Memory B cell (primary cell): ENCODE results near the gene ORC1.

Source experiments
- ATAC-seq: fragments of 150-1000 bp; cut with Tn5 transposase; 2 replicates; pipeline ENCODE4 v1.10.0; 2021; ENCODE audit warnings: low read depth, mild to moderate bottlenecking, moderate library complexity
- DNase-seq, 2 donors: peaks; one replicate each; pipeline ENCODE4 v3.0.0; 2022; ENCODE audit warnings: low spot score in 2 of 2
- H3K27ac Mint-ChIP-seq: one replicate; pipeline ENCODE4 v1.8.0; 2022; ENCODE audit warnings: mild to moderate bottlenecking, moderate library complexity, mixed read lengths
- H3K27me3 Mint-ChIP-seq: one replicate; pipeline ENCODE4 v1.8.0; 2022; ENCODE audit warnings: mixed read lengths
- H3K36me3 Mint-ChIP-seq: one replicate; pipeline ENCODE4 v1.8.0; 2022; ENCODE audit warnings: mild to moderate bottlenecking, mixed read lengths
- H3K4me1 Mint-ChIP-seq: one replicate; pipeline ENCODE4 v1.8.0; 2022; ENCODE audit warnings: mixed read lengths
- H3K4me3 Mint-ChIP-seq: one replicate; pipeline ENCODE4 v1.8.0; 2022; ENCODE audit warnings: mild to moderate bottlenecking, moderate library complexity, mixed read lengths
- H3K9me3 Mint-ChIP-seq: one replicate; pipeline ENCODE4 v1.8.0; 2022; ENCODE audit warnings: mixed read lengths

The ORC1 gene

DNA sequence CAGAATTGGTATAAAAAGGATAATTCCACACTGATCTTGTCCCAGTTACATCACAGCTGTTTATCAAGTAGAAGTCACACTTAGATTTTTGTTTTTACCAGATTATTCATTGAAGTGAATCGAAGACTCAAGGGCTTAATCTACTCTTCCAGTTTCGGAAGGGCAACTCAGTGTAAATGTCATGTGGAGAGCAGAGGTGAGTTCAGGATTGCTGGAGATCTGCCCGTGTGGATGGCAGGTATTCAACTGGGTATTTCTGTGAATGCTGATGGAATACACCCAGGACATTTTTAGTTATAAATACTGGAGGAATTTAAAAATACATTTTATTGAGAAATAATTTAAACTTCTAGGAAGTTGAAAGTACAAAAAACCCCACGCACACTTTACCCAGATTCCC lies 57.6 kb downstream of the ORC1 start:
- Mint-ChIP-seq H3K27me3 (no peaks in the 10 kb centered on the region), H3K27ac (no peak overlapping the region), H3K4me3 (no peak overlapping the region), H3K9me3 (no peaks in the 10 kb centered on the region), H3K4me1 (peaks cover 3% of the 10 kb centered on the region), H3K36me3 (no peaks in the 10 kb centered on the region)
- DNase-seq, result no peak
- no peak for ATAC-seq

DNA sequence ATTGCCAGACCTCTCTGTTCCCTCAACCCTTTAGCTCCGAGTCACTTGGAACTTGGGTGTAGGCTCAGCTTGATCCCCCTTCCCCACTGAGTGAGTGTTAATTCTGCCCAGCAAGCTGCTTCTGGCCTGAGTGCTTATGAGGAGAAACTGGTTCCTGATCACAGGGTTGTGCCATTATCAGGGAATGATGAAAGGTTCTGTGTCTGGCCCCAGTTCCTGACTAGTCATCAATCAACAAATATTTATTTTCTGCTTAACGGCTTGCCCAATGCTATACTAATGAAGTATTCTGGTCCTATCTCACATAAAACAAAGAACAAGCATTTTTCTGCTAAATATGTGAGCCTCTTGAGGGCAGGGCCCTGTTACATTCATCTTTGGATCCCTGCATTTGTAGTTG lies 59.0 kb downstream of the ORC1 start:
- no peaks in the 10 kb centered on the region for H3K36me3 Mint-ChIP-seq
- H3K27ac Mint-ChIP-seq, result no peak overlapping the region
- no peaks in the 10 kb centered on the region for H3K9me3 Mint-ChIP-seq
- ATAC-seq, result no peak
- H3K4me1 Mint-ChIP-seq, result peaks cover 3% of the 10 kb centered on the region
- DNase-seq, result no peak
- no peak overlapping the region for H3K4me3 Mint-ChIP-seq
- H3K27me3 Mint-ChIP-seq, result no peaks in the 10 kb centered on the region

DNA sequence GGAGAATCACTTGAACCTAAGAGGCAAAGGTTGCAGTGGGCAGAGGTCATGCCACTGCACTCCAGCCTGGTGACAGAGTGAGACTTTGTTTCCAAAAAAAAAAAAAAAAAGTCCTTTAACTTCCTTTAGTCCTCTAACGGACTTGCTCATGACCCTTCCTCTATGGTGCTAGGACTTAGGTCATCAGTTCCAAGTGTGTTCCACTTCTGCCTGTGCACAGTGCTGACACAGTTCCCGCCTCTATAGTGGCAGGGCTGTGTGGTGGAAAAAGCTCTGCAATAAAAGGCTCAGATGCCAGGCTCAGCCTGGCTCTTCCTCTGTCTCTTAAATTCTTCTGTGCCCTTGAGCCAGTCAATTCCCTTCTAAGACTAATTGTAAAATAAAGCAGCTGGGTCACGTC lies 60.2 kb downstream of the ORC1 start:
- no peak for ATAC-seq
- H3K27ac Mint-ChIP-seq, result no peak overlapping the region
- H3K4me3 Mint-ChIP-seq, result no peak overlapping the region
- DNase-seq, result no peak
- no peaks in the 10 kb centered on the region for H3K36me3 Mint-ChIP-seq
- peaks cover 3% of the 10 kb centered on the region for H3K4me1 Mint-ChIP-seq
- H3K9me3 Mint-ChIP-seq, result no peaks in the 10 kb centered on the region
- H3K27me3 Mint-ChIP-seq, result no peaks in the 10 kb centered on the region

DNA sequence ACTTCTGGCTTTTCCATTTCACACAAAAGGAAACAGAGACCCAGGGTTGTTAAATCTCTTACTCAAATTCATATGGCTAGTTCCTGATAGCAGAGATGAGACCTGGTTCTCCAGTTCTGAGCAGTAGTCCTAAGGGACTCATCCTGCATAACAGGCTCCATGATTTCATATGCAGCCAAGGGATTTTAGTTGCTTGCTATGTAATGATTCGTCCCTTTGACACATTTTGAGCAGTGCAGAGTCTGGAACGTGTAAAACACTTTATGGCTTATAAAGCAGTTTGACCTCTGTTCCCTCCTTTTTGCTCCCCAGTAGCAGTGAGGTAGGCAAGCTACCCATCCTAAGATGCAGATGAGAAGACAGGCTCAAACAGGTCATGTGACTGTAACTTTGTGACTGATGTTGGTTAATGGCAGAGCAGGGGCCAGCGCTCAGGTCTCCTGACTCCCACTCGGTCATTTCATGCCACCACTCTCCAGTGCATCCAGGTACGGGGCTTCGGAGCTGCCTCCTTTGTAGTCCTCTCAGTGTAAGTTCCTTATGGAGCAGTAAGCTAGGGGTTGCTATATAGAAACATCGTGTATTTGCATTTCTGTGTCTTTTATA lies 62.5 kb downstream of the ORC1 start:
- Mint-ChIP-seq H3K36me3 (no peaks in the 10 kb centered on the region), H3K27ac (no peak overlapping the region), H3K9me3 (no peaks in the 10 kb centered on the region), H3K27me3 (no peaks in the 10 kb centered on the region), H3K4me3 (no peak overlapping the region), H3K4me1 (no peaks in the 10 kb centered on the region)
- ATAC-seq, result no peak
- no peak for DNase-seq

DNA sequence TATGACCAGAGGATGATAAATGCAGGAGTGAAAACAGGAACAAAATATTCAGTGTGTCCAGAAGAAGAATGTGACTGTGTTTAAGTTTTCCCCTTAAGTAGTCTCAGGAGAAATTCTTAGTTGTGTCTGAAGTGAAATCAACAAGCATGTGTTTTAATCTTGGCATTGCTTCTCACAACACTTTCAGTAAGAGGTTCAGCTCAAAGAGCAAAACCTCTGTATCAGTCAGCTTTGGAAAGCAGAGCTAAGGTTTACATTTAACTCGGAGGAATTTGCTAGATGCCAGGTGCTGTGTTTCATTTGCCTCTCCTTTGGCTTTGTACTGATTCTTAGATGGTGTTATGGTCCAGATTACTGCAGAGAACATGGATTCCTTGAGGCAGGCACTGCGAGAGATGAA lies 66.8 kb downstream of the ORC1 start:
- no peak overlapping the region for H3K4me3 Mint-ChIP-seq
- ATAC-seq (no peak), DNase-seq (no peak)
- peaks cover 4% of the 10 kb centered on the region for H3K36me3 Mint-ChIP-seq
- no peaks in the 10 kb centered on the region for H3K27me3 Mint-ChIP-seq
- no peak overlapping the region for H3K27ac Mint-ChIP-seq
- H3K4me1 Mint-ChIP-seq, result no peaks in the 10 kb centered on the region
- H3K9me3 Mint-ChIP-seq, result no peaks in the 10 kb centered on the region

DNA sequence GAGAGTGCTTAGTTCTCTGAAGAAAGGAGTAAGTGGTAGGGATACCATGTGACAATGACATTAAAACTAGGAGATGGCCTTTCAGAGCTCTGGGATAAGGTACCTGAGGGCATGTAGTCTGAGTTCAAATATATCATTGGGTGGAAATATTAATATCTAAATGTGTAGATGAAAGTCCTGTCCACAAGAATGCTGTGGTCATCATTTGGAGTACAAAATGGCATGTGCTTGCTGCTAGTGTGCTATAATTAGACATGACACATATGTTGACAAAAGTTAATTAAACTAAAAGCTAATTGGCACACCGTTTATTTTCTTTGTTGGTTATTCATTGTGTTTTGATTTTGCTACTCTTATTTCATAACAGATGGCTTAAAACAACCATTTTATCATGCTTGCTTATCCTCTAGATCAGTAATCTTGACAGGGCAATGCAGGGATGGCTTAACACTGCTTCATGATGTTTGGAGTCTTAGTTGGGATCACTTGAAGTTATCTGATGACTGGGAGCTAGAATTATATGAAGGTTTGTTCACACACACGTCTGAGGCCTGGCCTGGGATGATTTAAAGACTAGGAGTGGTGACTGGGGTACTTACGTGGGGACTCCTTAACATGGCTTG lies 69.2 kb downstream of the ORC1 start:
- no peaks in the 10 kb centered on the region for H3K9me3 Mint-ChIP-seq
- H3K4me1 Mint-ChIP-seq, result no peaks in the 10 kb centered on the region
- ATAC-seq, result no peak
- no peak for DNase-seq
- H3K36me3 Mint-ChIP-seq, result peaks cover 4% of the 10 kb centered on the region
- no peak overlapping the region for H3K27ac Mint-ChIP-seq
- no peaks in the 10 kb centered on the region for H3K27me3 Mint-ChIP-seq
- no peak overlapping the region for H3K4me3 Mint-ChIP-seq

DNA sequence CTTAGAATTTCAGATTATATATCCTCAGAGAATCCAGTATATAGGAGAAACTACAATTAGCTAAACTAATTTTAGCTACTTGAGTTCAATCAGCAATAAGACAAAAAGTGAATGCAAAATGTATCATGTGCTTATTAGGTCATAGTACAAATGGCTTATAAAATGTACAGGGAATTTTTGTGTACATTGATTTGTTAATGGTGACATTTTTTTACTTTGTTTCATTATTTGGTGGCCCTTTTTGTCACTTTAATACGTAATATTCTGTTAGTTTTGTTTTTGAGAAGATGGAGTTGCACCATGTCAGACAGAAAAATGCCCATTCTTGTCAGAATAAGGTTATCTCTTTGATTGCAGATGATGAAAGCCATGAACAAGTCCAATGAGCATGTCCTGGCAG lies 71.8 kb downstream of the ORC1 start:
- DNase-seq (no peak), ATAC-seq (no peak)
- peaks cover 4% of the 10 kb centered on the region for H3K36me3 Mint-ChIP-seq
- H3K27me3 Mint-ChIP-seq, result no peaks in the 10 kb centered on the region
- H3K4me3 Mint-ChIP-seq, result no peak overlapping the region
- H3K9me3 Mint-ChIP-seq, result no peaks in the 10 kb centered on the region
- H3K27ac Mint-ChIP-seq, result no peak overlapping the region
- H3K4me1 Mint-ChIP-seq, result no peaks in the 10 kb centered on the region

DNA sequence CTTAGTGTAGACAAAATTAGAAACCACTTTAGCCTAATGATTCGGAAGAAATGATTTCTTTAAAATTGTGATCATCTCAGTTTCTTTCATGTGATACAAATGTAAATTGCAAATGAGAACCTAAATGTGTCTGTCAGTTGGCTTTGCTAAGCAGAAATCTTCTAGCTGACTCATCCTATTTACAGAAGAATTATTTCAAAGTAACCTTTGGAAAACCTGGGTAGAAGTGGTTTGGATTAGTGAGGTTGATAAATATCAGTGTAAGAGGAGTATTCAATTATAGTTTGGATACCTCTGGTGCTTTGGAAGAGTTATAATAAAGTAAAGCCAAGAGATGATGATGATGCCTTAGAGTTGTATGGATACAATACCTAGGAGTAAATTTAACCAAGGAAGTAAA lies 75.6 kb downstream of the ORC1 start:
- H3K4me1 Mint-ChIP-seq, result no peaks in the 10 kb centered on the region
- no peaks in the 10 kb centered on the region for H3K36me3 Mint-ChIP-seq
- no peak for ATAC-seq
- H3K9me3 Mint-ChIP-seq, result no peaks in the 10 kb centered on the region
- no peaks in the 10 kb centered on the region for H3K27me3 Mint-ChIP-seq
- H3K27ac Mint-ChIP-seq, result no peak overlapping the region
- no peak overlapping the region for H3K4me3 Mint-ChIP-seq
- DNase-seq, result no peak

DNA sequence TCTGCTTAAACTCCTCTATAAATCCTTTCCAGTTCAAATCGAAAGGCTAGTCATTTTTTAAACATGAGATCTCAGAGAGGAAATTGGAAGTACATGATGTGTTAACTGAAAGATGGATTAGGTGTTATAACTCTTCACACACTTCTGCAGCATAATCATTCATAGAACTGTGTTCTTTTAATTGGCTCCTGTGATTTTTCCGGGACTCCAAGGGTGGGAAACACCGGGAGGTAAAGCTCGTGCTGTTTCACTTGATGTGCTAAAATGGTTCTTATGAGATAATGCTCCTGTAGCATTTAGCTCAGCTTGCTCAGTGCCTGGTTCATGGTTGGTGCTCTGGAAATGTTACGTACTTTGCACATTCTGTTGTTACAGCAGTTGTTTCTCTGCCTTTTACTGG lies 78.4 kb downstream of the ORC1 start:
- no peak for ATAC-seq
- no peak overlapping the region for H3K4me3 Mint-ChIP-seq

DNA sequence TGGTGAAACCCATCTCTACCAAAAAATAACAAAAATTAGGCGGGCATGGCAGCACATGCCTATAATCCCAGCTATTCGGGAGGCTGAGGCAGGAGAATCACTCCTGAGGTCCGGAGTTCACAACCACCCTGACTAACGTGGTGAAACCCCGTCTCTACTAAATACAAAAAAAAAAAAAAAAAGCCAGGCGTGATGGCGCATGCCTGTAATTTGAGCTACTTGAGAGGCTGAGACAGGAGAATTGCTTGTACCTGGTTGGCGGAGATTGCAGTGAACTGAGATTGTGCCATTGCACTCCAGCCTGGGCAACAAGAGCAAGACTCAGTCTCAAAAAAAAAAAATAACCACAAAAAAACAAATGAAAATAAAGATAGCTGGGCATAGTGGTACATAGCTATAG lies 80.5 kb downstream of the ORC1 start:
- Mint-ChIP-seq H3K4me3 (no peak overlapping the region), H3K27ac (no peak overlapping the region), H3K4me1 (no peaks in the 10 kb centered on the region), H3K36me3 (no peaks in the 10 kb centered on the region), H3K9me3 (no peaks in the 10 kb centered on the region), H3K27me3 (no peaks in the 10 kb centered on the region)
- DNase-seq, result no peak
- no peak for ATAC-seq

More for the DNA sequence above, 78.4 kb downstream of the ORC1 start:
- H3K27ac Mint-ChIP-seq, result no peak overlapping the region
- no peaks in the 10 kb centered on the region for H3K27me3 Mint-ChIP-seq
- H3K36me3 Mint-ChIP-seq, result no peaks in the 10 kb centered on the region
- H3K9me3 Mint-ChIP-seq, result no peaks in the 10 kb centered on the region
- DNase-seq, result no peak
- H3K4me1 Mint-ChIP-seq, result no peaks in the 10 kb centered on the region
